Adrenal gland (tissue), 12 donors: ENCODE measurements around the gene MAPK12. TPM values are rescaled to one million over a fixed set of nuclear protein-coding genes. Genes with fewer than 3 reads are reported as not detected.

Experiments
- DNase-seq, 7 donors: peaks; one replicate each; pipeline ENCODE4 v3.0.0-alpha.2; 2019 to 2020
- H3K27ac ChIP-seq, 5 donors: fragments of 200-600 bp; sonication (generic) in 4 of 5; 1 replicate in 3 of 5; 2 replicates in 2 of 5; pipeline versions ENCODE4 v1.5.1 to v1.8.0; 2016 to 2020; ENCODE audit warnings: mild to moderate bottlenecking in 1 of 5
- H3K27me3 ChIP-seq: fragments of 200-600 bp; 2 replicates; pipeline ENCODE4 v1.8.0; 2021
- H3K36me3 ChIP-seq, 2 donors: fragments of 200-600 bp; replicated peaks in 1 of 2; 1 replicate in 1 of 2; 2 replicates in 1 of 2; pipeline versions ENCODE4 v1.5.1 to v1.8.0; 2018 to 2022
- H3K4me1 ChIP-seq, 2 donors: fragments of 200-600 bp; replicated peaks in 1 of 2; 1 replicate in 1 of 2; 2 replicates in 1 of 2; pipeline versions ENCODE4 v1.5.1 to v1.8.0; 2018 to 2021
- H3K4me3 ChIP-seq, 4 donors: fragments of 200-600 bp; sonication (generic) in 3 of 4; one replicate each; pipeline ENCODE4 v1.5.1; 2016 to 2018
- H3K9me3 ChIP-seq, 3 donors: fragments of 200-600 bp; sonication (generic) in 1 of 3; replicated peaks in 1 of 3; 1 replicate in 2 of 3; 2 replicates in 1 of 3; pipeline versions ENCODE4 v1.5.1 to v1.8.0; 2016 to 2021
- CTCF ChIP-seq, 6 experiments: fragments of 450-650 bp in 4 of 6; fragments of 200-600 bp in 2 of 6; sonication (generic) in 1 of 6; IDR thresholded peaks; 1 replicate in 5 of 6; 2 replicates in 1 of 6; pipeline versions ENCODE4 v1.5.1 to v1.8.0; 2016 to 2021; ENCODE audit warnings: antibody characterized with exemption in 6 of 6, mild to moderate bottlenecking in 2 of 6, moderate library complexity in 1 of 6
- POLR2A ChIP-seq, 2 donors: fragments of 450-650 bp; IDR thresholded peaks; one replicate each; pipeline ENCODE4 v1.6.1; 2017; ENCODE audit warnings: antibody characterized with exemption in 2 of 2, mild to moderate bottlenecking in 2 of 2, moderate library complexity in 1 of 2
- WGBS, 4 donors: extraction: QIAGEN DNeasy Blood & Tissue Kit in 2 of 4; methylation state at CpG; one replicate each; pipeline versions ENCODE4 v1.1.5 to v1.1.7; 2013 to 2017; 5-methylcytosine and 5-hydroxymethylcytosine counted together
- intact Hi-C, 2 donors: fragments of 100-400 bp; cut with DNase I; formaldehyde crosslinking; loops; one replicate each; pipeline versions ENCODE4 v1.14.1 to v1.15.0; 2022 to 2023
- polyA plus RNA-seq, 3 donors: library from polyadenylated mRNA; stranded (reverse); fragments of 200-250 nt in 2 of 3; fragments of 350-450 nt in 1 of 3; fragmentation: Illumina TruSeq in 1 of 3; extraction: RNeasy Lipid Tissue Mini Kit (QIAGEN cat#74804) in 1 of 3; gene quantifications; one replicate each; pipeline ENCODE4 v1.2.3, GENCODE V29; 2013 to 2014
- total RNA-seq, 9 donors: library from RNA; depleted of rRNA in 4 of 9; stranded (reverse); fragments of >200 nt in 4 of 9; fragments of 120-200 nt in 1 of 9; fragmentation: NEBNext Ultra II Directional in 1 of 9; extraction: Animal tissue kit (Norgen Biotek cat#: 25700) in 1 of 9; gene quantifications; one replicate each; pipeline versions ENCODE4 v1.1.0 to v1.2.4, GENCODE V29; 2013 to 2023
- donor health status: healthy with polysubstance abuse.
- donor health status: Bipolar disorder and iron deficiency.
- donor health status: DM: yes; HTN: yes; CAD: no.
- donor health status: DM: no; HTN: no; CAD: no.
- donor health status: DM: no; HTN: no; CAD: no.
- donor health status: DM: yes; HTN: yes; CAD: no.

The MAPK12 gene
- total and polyA plus RNA-seq, 12 donors = 1.7 to 17.1 (median 5.4) TPM

GRCh38 chr22:50296658-50297490 is 35.4 kb upstream of the MAPK12 start:
- intact Hi-C loops = no loop called here
- WGBS, 4 donors = 26 to 41% (median 30%) methylated on average over 12 to 29 of the region's 29 CpGs

GRCh38 chr22:50294319-50294656 is 32.8 kb upstream of the MAPK12 start:
- Histone ChIP-seq H3K9me3 (no peaks in the 10 kb centered on the region), H3K4me1 (peaks cover 53 to 63% of the 10 kb centered on the region in 2 donors), H3K27ac (peak overlapping the region in 4 of 5 donors; percentile 37 to 91 (median 59)), H3K36me3 (peaks cover 0 to 14% of the 10 kb centered on the region in 2 donors), H3K27me3 (no peaks in the 10 kb centered on the region), H3K4me3 (no peak overlapping the region)
- 49 to 57% (median 53%) methylated on average over 4 to 5 of the region's 5 CpGs for WGBS, 4 donors
- DNase-seq = no peak
- TF ChIP-seq CTCF (IDR thresholded peaks at IDR 0.05) (no peak), POLR2A (IDR thresholded peaks at IDR 0.05) (no peak)
- intact Hi-C loops = no loop called here

More at GRCh38 chr22:50296658-50297490, 35.4 kb upstream of the MAPK12 start:
- peak overlapping the region in 3 of 5 donors; percentile 37 to 72 (median 54) for H3K27ac ChIP-seq
- H3K4me1 ChIP-seq = peaks cover 77 to 89% of the 10 kb centered on the region in 2 donors
- H3K36me3 ChIP-seq = no peaks in the 10 kb centered on the region
- TF ChIP-seq CTCF (IDR thresholded peaks at IDR 0.05) (no peak), POLR2A (IDR thresholded peaks at IDR 0.05) (no peak)
- no peak overlapping the region for H3K4me3 ChIP-seq
- no peaks in the 10 kb centered on the region for H3K9me3 ChIP-seq
- no peaks in the 10 kb centered on the region for H3K27me3 ChIP-seq
- peak in 1 of 7 donors; percentile 59 for DNase-seq

- no peaks in the 10 kb centered on the region for H3K9me3 ChIP-seq
- TF ChIP-seq POLR2A (IDR thresholded peaks at IDR 0.05) (no peak), CTCF (IDR thresholded peaks at IDR 0.05) (no peak)
- WGBS, 4 donors = 20 to 29% (median 26%) methylated on average over 1 to 42 of the region's 42 CpGs
- H3K4me1 ChIP-seq = peaks cover 48 to 57% of the 10 kb centered on the region in 2 donors
- peak overlapping the region in 1 of 4 donors; percentile 19 for H3K4me3 ChIP-seq
- peak in 4 of 7 donors; percentile 65 to 82 (median 76) for DNase-seq
- peaks cover 0 to 20% of the 10 kb centered on the region in 2 donors for H3K36me3 ChIP-seq
- H3K27ac ChIP-seq = peak overlapping the region in 4 of 5 donors; percentile 37 to 91 (median 59)
- intact Hi-C loops = no loop called here
- no peaks in the 10 kb centered on the region for H3K27me3 ChIP-seq
These were observed 32.2 kb upstream of the MAPK12 start for GRCh38 chr22:50293441-50294318.
